HG03025 (cell line): ENCODE results near the gene ARMC12.

Source experiments
- ATAC-seq: cut with Tn5 transposase; IDR thresholded peaks from one replicate; pipeline ENCODE4 v1.9.1; 2021; ENCODE audit warnings: mild to moderate bottlenecking, moderate library complexity; ENCODE audit not compliant: unreplicated experiment, low FRiP score

The ARMC12 gene

GRCh38 chr6:35771343-35771627, 34.5 kb downstream of the ARMC12 start:
- no peak for ATAC-seq

GRCh38 chr6:35774116-35774794, 37.4 kb downstream of the ARMC12 start:
- no peak for ATAC-seq

GRCh38 chr6:35775031-35775430, 38.2 kb downstream of the ARMC12 start:
- no peak for ATAC-seq

GRCh38 chr6:35776364-35777215, 39.8 kb downstream of the ARMC12 start, which contains the start of gene CLPSL2:
TSS of gene CLPSL2 (plus strand) at chr6:35776598. CDS start at chr6:35776619, 21 bp downstream.
- ATAC-seq, result no peak

GRCh38 chr6:35777356-35778102, 40.7 kb downstream of the ARMC12 start:
- no peak for ATAC-seq

- no peak for ATAC-seq
Measured at GRCh38 chr6:35778437-35778836, 41.6 kb downstream of the ARMC12 start.

- ATAC-seq, result no peak
Measured at GRCh38 chr6:35780719-35781118, 43.9 kb downstream of the ARMC12 start, which contains the start of gene CLPSL1. TSS of gene CLPSL1 (plus strand) at chr6:35781019. CDS start at chr6:35781111, 92 bp downstream.

- ATAC-seq, result no peak
Measured at GRCh38 chr6:35781290-35781689, 44.5 kb downstream of the ARMC12 start.

- no peak for ATAC-seq
Measured at GRCh38 chr6:35782424-35782823, 45.6 kb downstream of the ARMC12 start.

- ATAC-seq, result no peak
Measured at GRCh38 chr6:35784200-35784599, 47.4 kb downstream of the ARMC12 start.

GRCh38 chr6:35786272-35786671, 49.4 kb downstream of the ARMC12 start:
- no peak for ATAC-seq

GRCh38 chr6:35786810-35787209, 50.0 kb downstream of the ARMC12 start:
- ATAC-seq, result no peak

GRCh38 chr6:35787266-35788218, 50.7 kb downstream of the ARMC12 start:
- no peak for ATAC-seq

- ATAC-seq, result no peak
Measured at GRCh38 chr6:35788423-35788982, 51.7 kb downstream of the ARMC12 start.

GRCh38 chr6:35790683-35791082, 53.9 kb downstream of the ARMC12 start:
- no peak for ATAC-seq

GRCh38 chr6:35794536-35795452, 58.0 kb downstream of the ARMC12 start:
- no peak for ATAC-seq

GRCh38 chr6:35795453-35796071, 58.7 kb downstream of the ARMC12 start:
- no peak for ATAC-seq

GRCh38 chr6:35796236-35796635, 59.4 kb downstream of the ARMC12 start:
- ATAC-seq, result no peak
